Measurements from ENCODE around the gene DPY19L2.

DNA sequence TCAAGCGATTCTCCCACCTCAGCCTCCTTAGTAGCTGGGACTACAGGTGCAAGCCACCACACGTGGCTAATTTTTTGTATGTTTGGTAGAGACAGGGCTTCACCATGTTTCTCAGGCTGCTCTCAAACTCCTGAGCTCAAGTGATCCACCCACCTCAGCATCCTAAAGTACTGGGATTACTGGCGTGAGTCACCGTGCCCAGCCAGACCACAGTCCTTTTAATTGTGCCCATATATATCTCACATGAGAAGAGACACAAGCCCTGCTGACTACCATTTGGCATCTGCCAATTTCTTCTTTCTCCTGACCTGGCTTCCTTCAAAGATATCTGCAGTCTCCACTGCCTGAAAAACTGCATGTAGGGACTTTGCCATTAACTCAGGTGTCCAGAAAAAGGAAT, 142.5 kb downstream of the DPY19L2 start:
- TF ChIP-seq, protein P1, sequence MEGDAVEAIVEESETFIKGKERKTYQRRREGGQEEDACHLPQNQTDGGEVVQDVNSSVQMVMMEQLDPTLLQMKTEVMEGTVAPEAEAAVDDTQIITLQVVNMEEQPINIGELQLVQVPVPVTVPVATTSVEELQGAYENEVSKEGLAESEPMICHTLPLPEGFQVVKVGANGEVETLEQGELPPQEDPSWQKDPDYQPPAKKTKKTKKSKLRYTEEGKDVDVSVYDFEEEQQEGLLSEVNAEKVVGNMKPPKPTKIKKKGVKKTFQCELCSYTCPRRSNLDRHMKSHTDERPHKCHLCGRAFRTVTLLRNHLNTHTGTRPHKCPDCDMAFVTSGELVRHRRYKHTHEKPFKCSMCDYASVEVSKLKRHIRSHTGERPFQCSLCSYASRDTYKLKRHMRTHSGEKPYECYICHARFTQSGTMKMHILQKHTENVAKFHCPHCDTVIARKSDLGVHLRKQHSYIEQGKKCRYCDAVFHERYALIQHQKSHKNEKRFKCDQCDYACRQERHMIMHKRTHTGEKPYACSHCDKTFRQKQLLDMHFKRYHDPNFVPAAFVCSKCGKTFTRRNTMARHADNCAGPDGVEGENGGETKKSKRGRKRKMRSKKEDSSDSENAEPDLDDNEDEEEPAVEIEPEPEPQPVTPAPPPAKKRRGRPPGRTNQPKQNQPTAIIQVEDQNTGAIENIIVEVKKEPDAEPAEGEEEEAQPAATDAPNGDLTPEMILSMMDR (conservative IDR thresholded peaks at IDR 0.05; ENCODE audit: low read length): no peak
- TF ChIP-seq EZH2phosphoT487 (IDR thresholded peaks at IDR 0.05; ENCODE audit: borderline replicate concordance): no peak

Data from Loucy (cell line).